ENCODE measurements around the gene PTPN1. TPM values are rescaled to one million over a fixed set of nuclear protein-coding genes. Genes with fewer than 3 reads are reported as not detected.
A peak's percentile ranks its signal among the peaks of the same experiment; 100 is the strongest.

PTPN1 gene
- total and polyA plus RNA-seq, 2 of the 13 experiments (the other 11 are each of a cell fraction or from before 2014, with no cell fraction given), result 17.7 to 37.2 TPM

DNA sequence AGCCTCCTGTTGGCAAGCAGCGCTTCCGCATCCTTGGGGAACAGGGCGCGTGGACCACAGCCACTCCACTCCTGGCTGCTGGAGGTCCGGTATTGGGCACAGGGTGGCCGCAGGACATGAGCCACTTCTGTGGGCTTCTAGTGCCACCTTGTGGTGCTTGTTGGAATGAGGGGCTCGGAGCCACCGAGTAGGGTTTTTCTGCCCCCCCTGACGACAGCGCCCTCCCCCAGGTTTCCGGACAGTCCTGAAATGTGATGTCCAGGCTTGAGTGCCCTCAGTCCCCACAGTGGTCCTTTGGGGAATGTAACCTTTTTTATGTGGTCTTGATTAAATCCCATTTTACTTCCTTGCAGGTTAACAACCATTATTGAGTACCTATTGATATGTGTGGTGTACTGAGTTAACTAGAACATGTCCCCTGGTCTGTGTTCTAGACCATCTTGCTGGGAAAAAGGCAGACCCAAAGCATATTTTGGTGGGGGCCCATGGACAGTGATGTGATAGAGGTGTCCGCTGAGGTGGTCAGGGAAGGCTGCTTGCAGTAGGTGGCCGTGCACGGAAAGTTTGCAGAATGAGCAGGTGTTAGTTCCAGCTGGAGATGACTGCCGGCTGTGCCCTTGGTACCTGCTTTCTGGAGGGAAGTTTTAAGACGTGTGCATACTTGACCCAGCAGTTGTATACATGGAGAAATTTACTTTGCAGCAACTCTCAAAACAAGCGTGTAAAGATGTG, 70.0 kb downstream of the PTPN1 start (continued):
- TF ChIP-seq, protein P1, sequence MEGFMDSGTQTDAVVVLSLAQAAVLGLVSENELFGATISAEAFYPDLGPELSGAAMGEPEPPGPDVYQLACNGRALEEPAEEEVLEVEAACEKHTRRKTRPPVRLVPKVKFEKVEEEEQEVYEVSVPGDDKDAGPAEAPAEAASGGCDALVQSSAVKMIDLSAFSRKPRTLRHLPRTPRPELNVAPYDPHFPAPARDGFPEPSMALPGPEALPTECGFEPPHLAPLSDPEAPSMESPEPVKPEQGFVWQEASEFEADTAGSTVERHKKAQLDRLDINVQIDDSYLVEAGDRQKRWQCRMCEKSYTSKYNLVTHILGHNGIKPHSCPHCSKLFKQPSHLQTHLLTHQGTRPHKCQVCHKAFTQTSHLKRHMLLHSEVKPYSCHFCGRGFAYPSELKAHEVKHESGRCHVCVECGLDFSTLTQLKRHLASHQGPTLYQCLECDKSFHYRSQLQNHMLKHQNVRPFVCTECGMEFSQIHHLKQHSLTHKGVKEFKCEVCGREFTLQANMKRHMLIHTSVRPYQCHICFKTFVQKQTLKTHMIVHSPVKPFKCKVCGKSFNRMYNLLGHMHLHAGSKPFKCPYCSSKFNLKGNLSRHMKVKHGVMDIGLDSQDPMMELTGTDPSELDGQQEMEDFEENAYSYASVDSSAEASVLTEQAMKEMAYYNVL (CRISPR knock-in tag; IDR thresholded peaks at IDR 0.05; ENCODE audit: borderline replicate concordance), result peak; percentile 90; the same call in 1 of the 2 replicates
- TF ChIP-seq ZNF550 (CRISPR knock-in tag; IDR thresholded peaks at IDR 0.05; ENCODE audit: borderline replicate concordance) (no peak), HNRNPH1 (optimal IDR thresholded peaks at IDR 0.05; ENCODE audit: low read depth, low read length) (no peak), MTF2 (CRISPR knock-in tag; IDR thresholded peaks at IDR 0.05; ENCODE audit: borderline replicate concordance) (no peak), FOXJ3 (CRISPR knock-in tag; IDR thresholded peaks at IDR 0.05; ENCODE audit: borderline replicate concordance) (no peak), HDAC6 (IDR thresholded peaks at IDR 0.05; ENCODE audit: low read depth, low read length) (no peak), JUNB (CRISPR knock-in tag; IDR thresholded peaks at IDR 0.05; ENCODE audit: borderline replicate concordance) (no peak), ZNF510 (CRISPR knock-in tag; IDR thresholded peaks at IDR 0.05; ENCODE audit: low read depth) (no peak), RCOR2 (CRISPR knock-in tag; IDR thresholded peaks at IDR 0.05) (no peak), ZNF121 (CRISPR knock-in tag; IDR thresholded peaks at IDR 0.05) (no peak), ZNF782 (CRISPR knock-in tag; IDR thresholded peaks at IDR 0.05; ENCODE audit: borderline replicate concordance) (no peak), GABPB1 (CRISPR knock-in tag; IDR thresholded peaks at IDR 0.05) (peak; percentile 52), TAF1 (CRISPR knock-in tag; IDR thresholded peaks at IDR 0.05) (no peak), ERF (CRISPR knock-in tag; IDR thresholded peaks at IDR 0.05) (no peak), CBX1 (IDR thresholded peaks at IDR 0.05; ENCODE audit: low read depth) (peak; percentile 54)
- TF ChIP-seq, protein P2, sequence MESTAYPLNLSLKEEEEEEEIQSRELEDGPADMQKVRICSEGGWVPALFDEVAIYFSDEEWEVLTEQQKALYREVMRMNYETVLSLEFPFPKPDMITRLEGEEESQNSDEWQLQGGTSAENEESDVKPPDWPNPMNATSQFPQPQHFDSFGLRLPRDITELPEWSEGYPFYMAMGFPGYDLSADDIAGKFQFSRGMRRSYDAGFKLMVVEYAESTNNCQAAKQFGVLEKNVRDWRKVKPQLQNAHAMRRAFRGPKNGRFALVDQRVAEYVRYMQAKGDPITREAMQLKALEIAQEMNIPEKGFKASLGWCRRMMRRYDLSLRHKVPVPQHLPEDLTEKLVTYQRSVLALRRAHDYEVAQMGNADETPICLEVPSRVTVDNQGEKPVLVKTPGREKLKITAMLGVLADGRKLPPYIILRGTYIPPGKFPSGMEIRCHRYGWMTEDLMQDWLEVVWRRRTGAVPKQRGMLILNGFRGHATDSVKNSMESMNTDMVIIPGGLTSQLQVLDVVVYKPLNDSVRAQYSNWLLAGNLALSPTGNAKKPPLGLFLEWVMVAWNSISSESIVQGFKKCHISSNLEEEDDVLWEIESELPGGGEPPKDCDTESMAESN (CRISPR knock-in tag; conservative IDR thresholded peaks at IDR 0.05), result 0 out of 2 replicates have a peak, but pooled peaks have one; percentile 51
- TF ChIP-seq, protein P3, sequence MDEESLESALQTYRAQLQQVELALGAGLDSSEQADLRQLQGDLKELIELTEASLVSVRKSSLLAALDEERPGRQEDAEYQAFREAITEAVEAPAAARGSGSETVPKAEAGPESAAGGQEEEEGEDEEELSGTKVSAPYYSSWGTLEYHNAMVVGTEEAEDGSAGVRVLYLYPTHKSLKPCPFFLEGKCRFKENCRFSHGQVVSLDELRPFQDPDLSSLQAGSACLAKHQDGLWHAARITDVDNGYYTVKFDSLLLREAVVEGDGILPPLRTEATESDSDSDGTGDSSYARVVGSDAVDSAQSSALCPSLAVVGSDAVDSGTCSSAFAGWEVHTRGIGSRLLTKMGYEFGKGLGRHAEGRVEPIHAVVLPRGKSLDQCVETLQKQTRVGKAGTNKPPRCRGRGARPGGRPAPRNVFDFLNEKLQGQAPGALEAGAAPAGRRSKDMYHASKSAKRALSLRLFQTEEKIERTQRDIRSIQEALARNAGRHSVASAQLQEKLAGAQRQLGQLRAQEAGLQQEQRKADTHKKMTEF (CRISPR knock-in tag; IDR thresholded peaks at IDR 0.05), result no peak
- TF ChIP-seq, protein P4, sequence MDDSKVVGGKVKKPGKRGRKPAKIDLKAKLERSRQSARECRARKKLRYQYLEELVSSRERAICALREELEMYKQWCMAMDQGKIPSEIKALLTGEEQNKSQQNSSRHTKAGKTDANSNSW (CRISPR knock-in tag; IDR thresholded peaks at IDR 0.05; ENCODE audit: borderline replicate concordance), result peak; percentile 56; the same call in 1 of the 2 replicates
- TF ChIP-seq, protein P5, sequence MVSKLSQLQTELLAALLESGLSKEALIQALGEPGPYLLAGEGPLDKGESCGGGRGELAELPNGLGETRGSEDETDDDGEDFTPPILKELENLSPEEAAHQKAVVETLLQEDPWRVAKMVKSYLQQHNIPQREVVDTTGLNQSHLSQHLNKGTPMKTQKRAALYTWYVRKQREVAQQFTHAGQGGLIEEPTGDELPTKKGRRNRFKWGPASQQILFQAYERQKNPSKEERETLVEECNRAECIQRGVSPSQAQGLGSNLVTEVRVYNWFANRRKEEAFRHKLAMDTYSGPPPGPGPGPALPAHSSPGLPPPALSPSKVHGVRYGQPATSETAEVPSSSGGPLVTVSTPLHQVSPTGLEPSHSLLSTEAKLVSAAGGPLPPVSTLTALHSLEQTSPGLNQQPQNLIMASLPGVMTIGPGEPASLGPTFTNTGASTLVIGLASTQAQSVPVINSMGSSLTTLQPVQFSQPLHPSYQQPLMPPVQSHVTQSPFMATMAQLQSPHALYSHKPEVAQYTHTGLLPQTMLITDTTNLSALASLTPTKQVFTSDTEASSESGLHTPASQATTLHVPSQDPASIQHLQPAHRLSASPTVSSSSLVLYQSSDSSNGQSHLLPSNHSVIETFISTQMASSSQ (IDR thresholded peaks at IDR 0.05; ENCODE audit: low read depth), result no peak
- TF ChIP-seq, protein P5 (CRISPR knock-in tag; IDR thresholded peaks at IDR 0.05; ENCODE audit: borderline replicate concordance), result no peak
